Ovary (tissue), 3 donors: Measurements from ENCODE around the gene CA9.

Source experiments
- EP300 ChIP-seq: sonication (generic); formaldehyde crosslinking; IDR thresholded peaks from one replicate; pipeline ENCODE4 v1.6.1; 2017; ENCODE audit warnings: antibody characterized with exemption
- POLR2A ChIP-seq: fragments of 450-650 bp; IDR thresholded peaks from one replicate; pipeline ENCODE4 v1.6.1; 2017; ENCODE audit warnings: antibody characterized with exemption, mild to moderate bottlenecking, moderate library complexity
- TF ChIP-seq, protein P1 (sequence below), 3 donors: fragments of 450-650 bp in 2 of 3; fragments of 200-600 bp in 1 of 3; IDR thresholded peaks; one replicate each; pipeline versions ENCODE4 v1.5.1 to v1.8.0; 2016 to 2022; ENCODE audit warnings: antibody characterized with exemption in 3 of 3, mild to moderate bottlenecking in 1 of 3
- donor health status: DM: no; HTN: no; CAD: no.

DNA sequence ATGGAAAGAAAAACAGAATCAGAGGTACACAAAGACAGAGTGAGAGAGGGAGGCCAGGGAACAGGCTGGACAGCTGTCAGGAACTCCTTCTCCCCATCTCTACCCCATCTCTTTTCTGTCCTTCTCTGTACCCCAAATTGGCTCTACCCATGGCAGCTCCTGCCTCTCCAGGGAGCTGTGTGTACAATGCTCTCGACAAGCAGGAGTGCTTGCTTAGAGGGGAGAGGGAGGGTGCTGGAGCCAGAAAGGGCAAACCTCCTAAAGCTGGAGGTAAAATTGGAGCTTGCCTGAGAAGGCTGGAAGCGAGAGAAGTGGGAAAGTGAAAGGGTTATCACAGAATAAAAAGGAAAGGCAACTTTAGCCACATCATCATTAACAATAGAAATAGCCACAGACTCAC, 9.6 kb downstream of the CA9 start:
- TF ChIP-seq, protein P1, sequence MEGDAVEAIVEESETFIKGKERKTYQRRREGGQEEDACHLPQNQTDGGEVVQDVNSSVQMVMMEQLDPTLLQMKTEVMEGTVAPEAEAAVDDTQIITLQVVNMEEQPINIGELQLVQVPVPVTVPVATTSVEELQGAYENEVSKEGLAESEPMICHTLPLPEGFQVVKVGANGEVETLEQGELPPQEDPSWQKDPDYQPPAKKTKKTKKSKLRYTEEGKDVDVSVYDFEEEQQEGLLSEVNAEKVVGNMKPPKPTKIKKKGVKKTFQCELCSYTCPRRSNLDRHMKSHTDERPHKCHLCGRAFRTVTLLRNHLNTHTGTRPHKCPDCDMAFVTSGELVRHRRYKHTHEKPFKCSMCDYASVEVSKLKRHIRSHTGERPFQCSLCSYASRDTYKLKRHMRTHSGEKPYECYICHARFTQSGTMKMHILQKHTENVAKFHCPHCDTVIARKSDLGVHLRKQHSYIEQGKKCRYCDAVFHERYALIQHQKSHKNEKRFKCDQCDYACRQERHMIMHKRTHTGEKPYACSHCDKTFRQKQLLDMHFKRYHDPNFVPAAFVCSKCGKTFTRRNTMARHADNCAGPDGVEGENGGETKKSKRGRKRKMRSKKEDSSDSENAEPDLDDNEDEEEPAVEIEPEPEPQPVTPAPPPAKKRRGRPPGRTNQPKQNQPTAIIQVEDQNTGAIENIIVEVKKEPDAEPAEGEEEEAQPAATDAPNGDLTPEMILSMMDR (IDR thresholded peaks at IDR 0.05): no peak
- TF ChIP-seq POLR2A (no peak), EP300 (no peak)
